ENCODE data around the gene NELL1. TPM values are rescaled to one million over a fixed set of nuclear protein-coding genes. Genes with fewer than 3 reads are reported as not detected.

NELL1 gene
- total and polyA plus RNA-seq, 9 donors = 5.5 to 9.9 (median 7.6) TPM

- H3K9me3 ChIP-seq (replicated peaks; ENCODE audit: control insufficient read depth, low read depth, low read length) = peaks cover 3% of the 10 kb centered on the region
- 62% methylated on average over 4 of the region's 6 CpGs for WGBS (ENCODE audit: insufficient coverage)
- DNase-seq = no peak
- H3K4me1 ChIP-seq (ENCODE audit: control insufficient read depth, insufficient read depth, low read length) = no peaks in the 10 kb centered on the region
- no peak overlapping the region for H3K27ac ChIP-seq (ENCODE audit: low read length)
- H3K27me3 ChIP-seq (ENCODE audit: control insufficient read depth, insufficient read depth, low read length) = no peaks in the 10 kb centered on the region
- no peaks in the 10 kb centered on the region for H3K36me3 ChIP-seq (ENCODE audit: control insufficient read depth, insufficient read depth, low read length)
- no peak overlapping the region for H3K4me3 ChIP-seq (ENCODE audit: low read length)
Observed at GRCh38 chr11:20707876-20708275, 38.5 kb downstream of the NELL1 start.

- Histone ChIP-seq H3K36me3 (ENCODE audit: control insufficient read depth, insufficient read depth, low read length) (no peaks in the 10 kb centered on the region), H3K4me3 (ENCODE audit: low read length) (no peak overlapping the region), H3K27me3 (ENCODE audit: control insufficient read depth, insufficient read depth, low read length) (no peaks in the 10 kb centered on the region), H3K27ac (ENCODE audit: low read length) (no peak overlapping the region), H3K4me1 (ENCODE audit: control insufficient read depth, insufficient read depth, low read length) (no peaks in the 10 kb centered on the region), H3K9me3 (replicated peaks; ENCODE audit: control insufficient read depth, low read depth, low read length) (peaks cover 3% of the 10 kb centered on the region)
- no peak for DNase-seq
- 76% methylated on average over 3 of the region's 3 CpGs for WGBS (ENCODE audit: insufficient coverage)
Observed at GRCh38 chr11:20712912-20713311, 43.5 kb downstream of the NELL1 start.

- no peaks in the 10 kb centered on the region for H3K9me3 ChIP-seq (replicated peaks; ENCODE audit: control insufficient read depth, low read depth, low read length)
- H3K4me3 ChIP-seq (ENCODE audit: low read length) = no peak overlapping the region
- DNase-seq = no peak
Observed at GRCh38 chr11:20715464-20715863, 46.1 kb downstream of the NELL1 start.

GRCh38 chr11:20715931-20716330 is 46.5 kb downstream of the NELL1 start:
- no peak for DNase-seq
- no peaks in the 10 kb centered on the region for H3K9me3 ChIP-seq (replicated peaks; ENCODE audit: control insufficient read depth, low read depth, low read length)
- no peaks in the 10 kb centered on the region for H3K27me3 ChIP-seq (ENCODE audit: control insufficient read depth, insufficient read depth, low read length)
- 65% methylated on average over 2 of the region's 3 CpGs for WGBS (ENCODE audit: insufficient coverage)
- no peaks in the 10 kb centered on the region for H3K36me3 ChIP-seq (ENCODE audit: control insufficient read depth, insufficient read depth, low read length)
- no peak overlapping the region for H3K27ac ChIP-seq (ENCODE audit: low read length)
- no peak overlapping the region for H3K4me3 ChIP-seq (ENCODE audit: low read length)
- H3K4me1 ChIP-seq (ENCODE audit: control insufficient read depth, insufficient read depth, low read length) = no peaks in the 10 kb centered on the region

More at GRCh38 chr11:20715464-20715863, 46.1 kb downstream of the NELL1 start:
- no peak overlapping the region for H3K27ac ChIP-seq (ENCODE audit: low read length)
- no peaks in the 10 kb centered on the region for H3K27me3 ChIP-seq (ENCODE audit: control insufficient read depth, insufficient read depth, low read length)
- H3K4me1 ChIP-seq (ENCODE audit: control insufficient read depth, insufficient read depth, low read length) = no peaks in the 10 kb centered on the region
- WGBS (ENCODE audit: insufficient coverage) = no CpG with 5 or more reads among the region's 1 CpG
- no peaks in the 10 kb centered on the region for H3K36me3 ChIP-seq (ENCODE audit: control insufficient read depth, insufficient read depth, low read length)

GRCh38 chr11:20719821-20720220 is 50.4 kb downstream of the NELL1 start:
- no peak for DNase-seq
- Histone ChIP-seq H3K9me3 (replicated peaks; ENCODE audit: control insufficient read depth, low read depth, low read length) (no peaks in the 10 kb centered on the region), H3K4me3 (ENCODE audit: low read length) (no peak overlapping the region), H3K36me3 (ENCODE audit: control insufficient read depth, insufficient read depth, low read length) (no peaks in the 10 kb centered on the region), H3K27ac (ENCODE audit: low read length) (no peak overlapping the region), H3K27me3 (ENCODE audit: control insufficient read depth, insufficient read depth, low read length) (no peaks in the 10 kb centered on the region), H3K4me1 (ENCODE audit: control insufficient read depth, insufficient read depth, low read length) (no peaks in the 10 kb centered on the region)
- WGBS (ENCODE audit: insufficient coverage) = no CpG with 5 or more reads among the region's 2 CpGs

GRCh38 chr11:20723366-20723765 is 54.0 kb downstream of the NELL1 start:
- Histone ChIP-seq H3K4me3 (ENCODE audit: low read length) (no peak overlapping the region), H3K9me3 (replicated peaks; ENCODE audit: control insufficient read depth, low read depth, low read length) (no peaks in the 10 kb centered on the region), H3K36me3 (ENCODE audit: control insufficient read depth, insufficient read depth, low read length) (no peaks in the 10 kb centered on the region), H3K4me1 (ENCODE audit: control insufficient read depth, insufficient read depth, low read length) (no peaks in the 10 kb centered on the region), H3K27me3 (ENCODE audit: control insufficient read depth, insufficient read depth, low read length) (no peaks in the 10 kb centered on the region), H3K27ac (ENCODE audit: low read length) (no peak overlapping the region)
- peak; percentile 11 for DNase-seq
- no CpG with 5 or more reads among the region's 1 CpG for WGBS (ENCODE audit: insufficient coverage)

GRCh38 chr11:20729597-20730105 is 60.3 kb downstream of the NELL1 start:
- no peak overlapping the region for H3K4me3 ChIP-seq (ENCODE audit: low read length)
- peak; percentile 93 for DNase-seq
- no peaks in the 10 kb centered on the region for H3K4me1 ChIP-seq (ENCODE audit: control insufficient read depth, insufficient read depth, low read length)
- no peaks in the 10 kb centered on the region for H3K27me3 ChIP-seq (ENCODE audit: control insufficient read depth, insufficient read depth, low read length)
- H3K36me3 ChIP-seq (ENCODE audit: control insufficient read depth, insufficient read depth, low read length) = no peaks in the 10 kb centered on the region
- peak overlapping the region; percentile 15 for H3K27ac ChIP-seq (ENCODE audit: low read length)
- WGBS (ENCODE audit: insufficient coverage) = 50% methylated on average over 1 of the region's 4 CpGs
- H3K9me3 ChIP-seq (replicated peaks; ENCODE audit: control insufficient read depth, low read depth, low read length) = no peaks in the 10 kb centered on the region

- H3K27ac ChIP-seq (ENCODE audit: low read length) = no peak overlapping the region
- H3K4me1 ChIP-seq (ENCODE audit: control insufficient read depth, insufficient read depth, low read length) = no peaks in the 10 kb centered on the region
- H3K36me3 ChIP-seq (ENCODE audit: control insufficient read depth, insufficient read depth, low read length) = no peaks in the 10 kb centered on the region
- no peaks in the 10 kb centered on the region for H3K9me3 ChIP-seq (replicated peaks; ENCODE audit: control insufficient read depth, low read depth, low read length)
- no CpG with 5 or more reads among the region's 5 CpGs for WGBS (ENCODE audit: insufficient coverage)
- no peak overlapping the region for H3K4me3 ChIP-seq (ENCODE audit: low read length)
- no peaks in the 10 kb centered on the region for H3K27me3 ChIP-seq (ENCODE audit: control insufficient read depth, insufficient read depth, low read length)
- peak; percentile 52 for DNase-seq
Observed at GRCh38 chr11:20731676-20732215, 62.4 kb downstream of the NELL1 start.

GRCh38 chr11:20739107-20739506 is 69.7 kb downstream of the NELL1 start:
- 45% methylated on average over 6 of the region's 8 CpGs for WGBS (ENCODE audit: insufficient coverage)
- Histone ChIP-seq H3K4me3 (ENCODE audit: low read length) (no peak overlapping the region), H3K4me1 (ENCODE audit: control insufficient read depth, insufficient read depth, low read length) (no peaks in the 10 kb centered on the region), H3K27ac (ENCODE audit: low read length) (no peak overlapping the region), H3K9me3 (replicated peaks; ENCODE audit: control insufficient read depth, low read depth, low read length) (no peaks in the 10 kb centered on the region), H3K27me3 (ENCODE audit: control insufficient read depth, insufficient read depth, low read length) (no peaks in the 10 kb centered on the region), H3K36me3 (ENCODE audit: control insufficient read depth, insufficient read depth, low read length) (no peaks in the 10 kb centered on the region)
- DNase-seq = peak; percentile 22

- no CpG with 5 or more reads among the region's 4 CpGs for WGBS (ENCODE audit: insufficient coverage)
- Histone ChIP-seq H3K4me1 (ENCODE audit: control insufficient read depth, insufficient read depth, low read length) (no peaks in the 10 kb centered on the region), H3K36me3 (ENCODE audit: control insufficient read depth, insufficient read depth, low read length) (no peaks in the 10 kb centered on the region), H3K9me3 (replicated peaks; ENCODE audit: control insufficient read depth, low read depth, low read length) (no peaks in the 10 kb centered on the region), H3K27me3 (ENCODE audit: control insufficient read depth, insufficient read depth, low read length) (no peaks in the 10 kb centered on the region), H3K4me3 (ENCODE audit: low read length) (no peak overlapping the region), H3K27ac (ENCODE audit: low read length) (no peak overlapping the region)
- no peak for DNase-seq
Observed at GRCh38 chr11:20739577-20739976, 70.2 kb downstream of the NELL1 start.

GRCh38 chr11:20754933-20755332 is 85.5 kb downstream of the NELL1 start:
- H3K27ac ChIP-seq (ENCODE audit: low read length) = no peak overlapping the region
- no peaks in the 10 kb centered on the region for H3K27me3 ChIP-seq (ENCODE audit: control insufficient read depth, insufficient read depth, low read length)
- peak; percentile 15 for DNase-seq
- WGBS (ENCODE audit: insufficient coverage) = 0% methylated on average over 2 of the region's 6 CpGs
- H3K4me1 ChIP-seq (ENCODE audit: control insufficient read depth, insufficient read depth, low read length) = no peaks in the 10 kb centered on the region
- H3K9me3 ChIP-seq (replicated peaks; ENCODE audit: control insufficient read depth, low read depth, low read length) = no peaks in the 10 kb centered on the region
- H3K4me3 ChIP-seq (ENCODE audit: low read length) = no peak overlapping the region
- no peaks in the 10 kb centered on the region for H3K36me3 ChIP-seq (ENCODE audit: control insufficient read depth, insufficient read depth, low read length)
